Amniotic stem cell (primary cell): ENCODE measurements around the gene CCR1.
"Not testable (repeated sequence)": the region's sequence is repeated elsewhere in the genome, so short reads cannot be mapped to it uniquely, and the experiment has no call there.

Source experiments
- DNase-seq: peaks from one replicate; lab custom pipeline; 2025; lab: John Stamatoyannopoulos, UW

The CCR1 gene

GRCh38 chr3:46168583-46169345 is 39.3 kb downstream of the CCR1 start:
- no peak for DNase-seq

GRCh38 chr3:46163556-46164041 is 44.5 kb downstream of the CCR1 start:
- no peak for DNase-seq

- DNase-seq = no peak
Observed at GRCh38 chr3:46162975-46163555, 45.0 kb downstream of the CCR1 start.

- not testable (repeated sequence) for DNase-seq
Observed at GRCh38 chr3:46157685-46158084, 50.4 kb downstream of the CCR1 start.

- DNase-seq = no peak
Observed at GRCh38 chr3:46154311-46154710, 53.8 kb downstream of the CCR1 start.
